Endothelial cell of umbilical vein (primary cell): ENCODE measurements around the gene DRICH1.
"Not testable (repeated sequence)": the region's sequence is repeated elsewhere in the genome, so short reads cannot be mapped to it uniquely, and the experiment has no call there.

Source experiments
- CTCF ChIP-seq, 2 donors: IDR thresholded peaks; 1 replicate in 1 of 2; 2 replicates in 1 of 2; pipeline ENCODE4 v1.5.1; 2011; ENCODE audit warnings: low read length in 2 of 2, mild to moderate bottlenecking in 2 of 2, moderate library complexity in 2 of 2, control low read depth in 1 of 2, inconsistent platforms in 1 of 2, low read depth in 1 of 2; ENCODE audit not compliant: insufficient read depth in 1 of 2; ENCODE audit errors: extremely low read depth in 1 of 2
- EZH2 ChIP-seq: IDR thresholded peaks from 2 replicates; pipeline ENCODE4 v1.6.1; 2012; ENCODE audit warnings: borderline replicate concordance, low read depth, mild to moderate bottlenecking, moderate library complexity, low read length, inconsistent platforms; ENCODE audit not compliant: severe bottlenecking
- FOS ChIP-seq: IDR thresholded peaks from 2 replicates; pipeline ENCODE4 v1.6.1; 2011; ENCODE audit warnings: mild to moderate bottlenecking, low read length, moderate library complexity, borderline replicate concordance; ENCODE audit not compliant: insufficient read depth
- JUN ChIP-seq: IDR thresholded peaks from 2 replicates; pipeline ENCODE4 v1.6.1; 2011; ENCODE audit warnings: borderline replicate concordance, low read depth; ENCODE audit not compliant: insufficient read length, insufficient read depth
- MYC ChIP-seq: IDR thresholded peaks from one replicate; pipeline ENCODE4 v1.6.1; 2011; ENCODE audit warnings: mild to moderate bottlenecking, low read depth, low read length
- POLR2A ChIP-seq: IDR thresholded peaks from 2 replicates; pipeline ENCODE4 v1.6.1; 2012; ENCODE audit warnings: low read depth, mild to moderate bottlenecking, control low read depth, low read length
- TF ChIP-seq, protein P1 (sequence below): IDR thresholded peaks from 2 replicates; pipeline ENCODE4 v1.6.1; 2011; ENCODE audit not compliant: insufficient read depth, insufficient read length

GRCh38 chr22:23628056-23628743 lies 3.9 kb downstream of the DRICH1 start:
- not testable (repeated sequence) for TF ChIP-seq FOS; CTCF (IDR thresholded peaks at IDR 0.05; ENCODE audit: extremely low read depth in 1 of 2, insufficient read depth in 1 of 2, low read depth in 1 of 2, low read length in 2 of 2); EZH2; POLR2A; MYC; JUN
- TF ChIP-seq, protein P1, sequence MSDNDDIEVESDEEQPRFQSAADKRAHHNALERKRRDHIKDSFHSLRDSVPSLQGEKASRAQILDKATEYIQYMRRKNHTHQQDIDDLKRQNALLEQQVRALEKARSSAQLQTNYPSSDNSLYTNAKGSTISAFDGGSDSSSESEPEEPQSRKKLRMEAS = not testable (repeated sequence)
